HCT116 (cell line): ENCODE measurements around the gene PLEKHN1. TPM values are rescaled to one million over a fixed set of nuclear protein-coding genes. Genes with fewer than 3 reads are reported as not detected.

Source experiments
- ATAC-seq: fragments of 200-7000 bp; cut with Tn5 transposase; 2 replicates; pipeline ENCODE4 v1.9.1; 2020; ENCODE audit warnings: mild to moderate bottlenecking, moderate library complexity
- BruUV-seq: library from RNA; stranded (reverse); fragments of 400-500 nt; replicated peaks from 2 replicates; lab custom pipeline; 2021; lab: Mats Ljungman, UMichigan
- CTCF ChIA-PET: fragments of 300-600 bp; sonication (Branson Sonifier 250); formaldehyde crosslinking; loops from one replicate; lab custom pipeline; 2021; ENCODE audit warnings: antibody characterized with exemption; lab: Charles Lee
- POLR2A ChIA-PET: fragments of 300-600, 350-600 bp; sonication (Branson Sonifier 250); formaldehyde crosslinking; loops from one replicate; lab custom pipeline; 2021; ENCODE audit warnings: antibody characterized with exemption; lab: Charles Lee
- RAD21 ChIA-PET, 2 experiments: fragments of 300-600 bp; sonication (Branson Sonifier 250); formaldehyde crosslinking; loops; one replicate each; lab custom pipeline; 2023; ENCODE audit warnings: low total read pairs in 2 of 2; ENCODE audit not compliant: uncharacterized antibody in 2 of 2, unreplicated experiment in 2 of 2, low non-redundant PET in 1 of 2; lab: Charles Lee
- DNase-seq: peaks from one replicate; pipeline ENCODE4 v3.0.0-alpha.2; 2010; ENCODE audit warnings: low read depth, low spot score
- H2AFZ ChIP-seq: fragments of 200-600 bp; shearing (Covaris generic), sonication (generic); 2 replicates; pipeline ENCODE4 v1.6.1; 2017; ENCODE audit warnings: low read depth, mixed run types, mixed read lengths, antibody characterized with exemption, low read length; ENCODE audit not compliant: poor library complexity, severe bottlenecking
- H3K27ac ChIP-seq: 2 replicates; pipeline ENCODE4 v1.5.1; 2012; ENCODE audit warnings: low read depth, low read length
- H3K27me3 ChIP-seq: fragments of 200-600 bp; sonication (generic); 2 replicates; pipeline ENCODE4 v1.6.1; 2016; ENCODE audit warnings: mixed run types, low read length, mixed read lengths; ENCODE audit not compliant: insufficient read depth
- H3K36me3 ChIP-seq, 2 experiments: fragments of 200-500 bp in 1 of 2; fragments of 200-600 bp in 1 of 2; sonication (Bioruptor generic) in 1 of 2; sonication (generic) in 1 of 2; 2 replicates each; pipeline versions ENCODE4 v1.5.1 to v1.6.1; 2014 to 2016; ENCODE audit warnings: low read length in 2 of 2, inconsistent platforms in 1 of 2, mixed read lengths in 1 of 2, mixed run types in 1 of 2; ENCODE audit not compliant: insufficient read depth in 2 of 2, control insufficient read depth in 1 of 2
- H3K4me1 ChIP-seq, 2 experiments: fragments of 200-600 bp in 1 of 2; sonication (generic) in 1 of 2; 2 replicates each; pipeline versions ENCODE4 v1.5.1 to v1.6.1; 2012 to 2017; ENCODE audit warnings: low read length in 2 of 2, inconsistent platforms in 1 of 2, mild to moderate bottlenecking in 1 of 2, mixed read lengths in 1 of 2, mixed run types in 1 of 2, moderate library complexity in 1 of 2; ENCODE audit not compliant: insufficient read depth in 2 of 2, control insufficient read depth in 1 of 2
- H3K4me2 ChIP-seq: fragments of 200-600 bp; sonication (generic); 2 replicates; pipeline ENCODE4 v1.6.1; 2017; ENCODE audit warnings: mixed run types, low read length, mixed read lengths
- H3K4me3 ChIP-seq, 2 experiments: fragments of 200-600 bp in 1 of 2; sonication (generic) in 1 of 2; replicated peaks in 1 of 2; 2 replicates each; pipeline ENCODE4 v1.5.1; 2011 to 2016; ENCODE audit warnings: low read length in 2 of 2, control low read depth in 1 of 2, low read depth in 1 of 2, mild to moderate bottlenecking in 1 of 2, mixed read lengths in 1 of 2, mixed run types in 1 of 2
- H3K79me2 ChIP-seq: fragments of 200-600 bp; sonication (generic); 2 replicates; pipeline ENCODE4 v1.6.1; 2017; ENCODE audit warnings: mild to moderate bottlenecking, mixed run types, low read length, moderate library complexity, mixed read lengths; ENCODE audit not compliant: insufficient read depth
- H3K9ac ChIP-seq: fragments of 200-600 bp; sonication (generic); 2 replicates; pipeline ENCODE4 v1.6.1; 2016; ENCODE audit warnings: low read length, mixed read lengths
- H3K9me2 ChIP-seq: fragments of 200-600 bp; sonication (generic), shearing (Covaris generic); 2 replicates; pipeline ENCODE4 v1.6.1; 2017; ENCODE audit warnings: mixed run types, mild to moderate bottlenecking, moderate library complexity; ENCODE audit not compliant: insufficient read depth
- H3K9me3 ChIP-seq, 2 experiments: fragments of 200-500 bp in 1 of 2; fragments of 200-600 bp in 1 of 2; sonication (Bioruptor generic) in 1 of 2; sonication (generic) in 1 of 2; 2 replicates each; pipeline ENCODE4 v1.6.1; 2014 to 2017; ENCODE audit warnings: low read length in 2 of 2, mixed read lengths in 2 of 2, inconsistent platforms in 1 of 2, low read depth in 1 of 2, mild to moderate bottlenecking in 1 of 2, mixed run types in 1 of 2, moderate library complexity in 1 of 2; ENCODE audit not compliant: control insufficient read depth in 1 of 2, insufficient read depth in 1 of 2
- H4K20me1 ChIP-seq: fragments of 200-600 bp; sonication (generic), shearing (Covaris generic); 2 replicates; pipeline ENCODE4 v1.6.1; 2017; ENCODE audit warnings: mixed run types, mild to moderate bottlenecking, moderate library complexity; ENCODE audit not compliant: insufficient read depth
- ATF3 ChIP-seq: IDR thresholded peaks from 2 replicates; pipeline ENCODE4 v1.6.1; 2012
- CBX3 ChIP-seq: IDR thresholded peaks from 2 replicates; pipeline ENCODE4 v1.6.1; 2012; ENCODE audit warnings: low read depth
- CEBPB ChIP-seq: IDR thresholded peaks from 2 replicates; pipeline ENCODE4 v1.6.1; 2012; ENCODE audit warnings: low read depth
- CTCF ChIP-seq, 3 experiments: fragments of 200-600 bp in 1 of 3; sonication (generic) in 1 of 3; IDR thresholded peaks in 2 of 3; conservative IDR thresholded peaks in 1 of 3; 2 replicates each; pipeline ENCODE4 v1.5.1; 2012 to 2017; ENCODE audit warnings: low read depth in 2 of 3, low read length in 2 of 3, antibody characterized with exemption in 1 of 3, borderline replicate concordance in 1 of 3, control low read depth in 1 of 3, mild to moderate bottlenecking in 1 of 3, mixed read lengths in 1 of 3, mixed run types in 1 of 3, moderate library complexity in 1 of 3; ENCODE audit not compliant: insufficient read depth in 1 of 3
- EGR1 ChIP-seq: IDR thresholded peaks from 2 replicates; pipeline ENCODE4 v1.6.1; 2012; ENCODE audit warnings: low read depth
- ELF1 ChIP-seq: IDR thresholded peaks from 2 replicates; pipeline ENCODE4 v1.6.1; 2012; ENCODE audit warnings: low read depth, borderline replicate concordance
- FOSL1 ChIP-seq: IDR thresholded peaks from 2 replicates; pipeline ENCODE4 v1.6.1; 2012; ENCODE audit warnings: low read depth
- JUND ChIP-seq: IDR thresholded peaks from 2 replicates; pipeline ENCODE4 v1.6.1; 2012
- MAX ChIP-seq: IDR thresholded peaks from 2 replicates; pipeline ENCODE4 v1.6.1; 2012
- POLR2A ChIP-seq: IDR thresholded peaks from 2 replicates; pipeline ENCODE4 v1.7.0; 2011; ENCODE audit warnings: borderline replicate concordance; ENCODE audit not compliant: insufficient read depth, insufficient read length; ENCODE audit errors: extremely low read depth
- POLR2AphosphoS5 ChIP-seq: IDR thresholded peaks from 2 replicates; pipeline ENCODE4 v1.6.1; 2011; ENCODE audit warnings: mild to moderate bottlenecking, low read depth, low read length, moderate library complexity
- REST ChIP-seq: IDR thresholded peaks from 2 replicates; pipeline ENCODE4 v1.6.1; 2012; ENCODE audit warnings: low read depth
- SIN3A ChIP-seq: IDR thresholded peaks from 2 replicates; pipeline ENCODE4 v1.6.1; 2012; ENCODE audit warnings: low read depth
- SP1 ChIP-seq: IDR thresholded peaks from 2 replicates; pipeline ENCODE4 v1.6.1; 2012; ENCODE audit warnings: low read depth
- SRF ChIP-seq: IDR thresholded peaks from 2 replicates; pipeline ENCODE4 v1.6.1; 2012; ENCODE audit warnings: low read depth
- YY1 ChIP-seq: IDR thresholded peaks from 2 replicates; pipeline ENCODE4 v1.6.1; 2011; ENCODE audit warnings: low read length, low read depth, moderate library complexity, mild to moderate bottlenecking; ENCODE audit not compliant: insufficient replicate concordance; ENCODE audit errors: extremely low read depth
- ZBTB33 ChIP-seq: IDR thresholded peaks from 2 replicates; pipeline ENCODE4 v1.6.1; 2011; ENCODE audit warnings: mild to moderate bottlenecking, low read length, moderate library complexity; ENCODE audit not compliant: insufficient replicate concordance; ENCODE audit errors: extremely low read depth
- ZFX ChIP-seq: fragments of 450-650 bp; IDR thresholded peaks from 2 replicates; pipeline ENCODE4 v1.6.1; 2017
- ZNF274 ChIP-seq: fragments of 200-500 bp; sonication (Bioruptor generic); IDR thresholded peaks from 2 replicates; pipeline ENCODE4 v1.6.1; 2014; ENCODE audit warnings: mild to moderate bottlenecking, low read depth, low read length, inconsistent platforms
- intact Hi-C: fragments of 100-400 bp; cut with micrococcal nuclease; formaldehyde crosslinking; loops from 2 replicates; pipeline ENCODE4 v1.10.0; 2022
- total RNA-seq: library from RNA; stranded (reverse); gene quantifications from one replicate; pipeline ENCODE4 v1.2.1, GENCODE V29; 2021; ENCODE audit not compliant: unreplicated experiment

The PLEKHN1 gene
- total RNA-seq, 1 experiment from 2014 or later, result 11.6 TPM

- Histone ChIP-seq H3K4me3 (no peak overlapping the region), H2AFZ (no peak overlapping the region), H3K27me3 (peaks cover 6% of the 10 kb centered on the region; the same call in 1 of the 2 replicates), H3K4me2 (no peak overlapping the region), H3K27ac (no peak overlapping the region), H3K4me1 (peaks cover 31 to 41% of the 10 kb centered on the region in 2 experiments), H3K36me3 (peaks cover 17 to 38% of the 10 kb centered on the region in 2 experiments; a peak in 3 of 4 replicates), H3K79me2 (peaks cover 5% of the 10 kb centered on the region; the same call in 1 of the 2 replicates), H4K20me1 (no peaks in the 10 kb centered on the region), H3K9ac (no peak overlapping the region), H3K9me3 (no peaks in the 10 kb centered on the region), H3K9me2 (no peaks in the 10 kb centered on the region)
- no peak for ATAC-seq
- ChIA-PET POLR2A (no interaction called here), RAD21 (no interaction called here), CTCF (no interaction called here)
- TF ChIP-seq POLR2AphosphoS5, result no peak
- TF ChIP-seq SP1, result no peak
- TF ChIP-seq CEBPB, result no peak
- TF ChIP-seq ELF1, result no peak
- no peak for TF ChIP-seq YY1
- no peak for TF ChIP-seq ZBTB33
- TF ChIP-seq JUND, result no peak
- TF ChIP-seq ATF3, result no peak
- no peak for TF ChIP-seq REST
- TF ChIP-seq SIN3A, result no peak
- no peak for TF ChIP-seq SRF
- no peak for TF ChIP-seq CTCF (IDR thresholded peaks at IDR 0.05 in 2 of 3, conservative IDR thresholded peaks at IDR 0.05 in 1 of 3; ENCODE audit: borderline replicate concordance in 1 of 3, insufficient read depth in 1 of 3, low read depth in 2 of 3, low read length in 2 of 3)
- no peak for TF ChIP-seq CBX3
- no peak for TF ChIP-seq MAX
- TF ChIP-seq ZFX, result no peak
- TF ChIP-seq EGR1, result no peak
- no peak for TF ChIP-seq ZNF274
- TF ChIP-seq POLR2A, result no peak
- TF ChIP-seq FOSL1, result no peak
- TSS peak; percentile 77 for BruUV-seq
- intact Hi-C loops, result no loop called here
- DNase-seq, result no peak
Measured at GRCh38 chr1:944341-945325, 21.6 kb upstream of the PLEKHN1 start.
